GM19324 (cell line): ENCODE measurements around the gene NUP210.

ENCODE experiments used
- ATAC-seq: cut with Tn5 transposase; IDR thresholded peaks from one replicate; pipeline ENCODE4 v1.9.1; 2021; ENCODE audit warnings: mild to moderate bottlenecking, moderate library complexity; ENCODE audit not compliant: unreplicated experiment, low FRiP score

The NUP210 gene

GRCh38 chr3:13278783-13279531 lies 141.2 kb downstream of the NUP210 start:
- no peak for ATAC-seq

- ATAC-seq: no peak
Measured at GRCh38 chr3:13277860-13278531, 142.1 kb downstream of the NUP210 start.

GRCh38 chr3:13277196-13277813 lies 142.8 kb downstream of the NUP210 start:
- no peak for ATAC-seq

- no peak for ATAC-seq
Measured at GRCh38 chr3:13276438-13277195, 143.5 kb downstream of the NUP210 start.

- ATAC-seq: no peak
Measured at GRCh38 chr3:13275376-13276005, 144.6 kb downstream of the NUP210 start.

GRCh38 chr3:13274551-13275332 lies 145.4 kb downstream of the NUP210 start:
- ATAC-seq: no peak

GRCh38 chr3:13274125-13274524 lies 146.0 kb downstream of the NUP210 start:
- no peak for ATAC-seq

- no peak for ATAC-seq
Measured at GRCh38 chr3:13273604-13274105, 146.5 kb downstream of the NUP210 start.

- ATAC-seq: no peak
Measured at GRCh38 chr3:13272831-13273603, 147.1 kb downstream of the NUP210 start.

GRCh38 chr3:13269711-13270378 lies 150.3 kb downstream of the NUP210 start:
- no peak for ATAC-seq

GRCh38 chr3:13268961-13269441 lies 151.1 kb downstream of the NUP210 start:
- ATAC-seq: no peak

GRCh38 chr3:13268120-13268519 lies 152.0 kb downstream of the NUP210 start:
- no peak for ATAC-seq

GRCh38 chr3:13266651-13267362 lies 153.3 kb downstream of the NUP210 start:
- ATAC-seq: no peak
